Hematopoietic multipotent progenitor cell (in vitro differentiated cells): ENCODE data around the gene GLI3. TPM values are rescaled to one million over a fixed set of nuclear protein-coding genes. Genes with fewer than 3 reads are reported as not detected.

ENCODE experiments used
- DNase-seq, 3 donors: peaks; one replicate each; pipeline ENCODE4 v3.0.0-alpha.2; 2011 to 2015; ENCODE audit warnings: low read depth in 2 of 3, low spot score in 2 of 3
- small RNA-seq: library from RNA; depleted of rRNA; stranded (forward); fragments of <200 nt; gene quantifications from one replicate; pipeline ENCODE3, GENCODE V24; 2012
- total RNA-seq: library from RNA; depleted of rRNA; stranded (reverse); fragments of >200 nt; gene quantifications from one replicate; pipeline ENCODE4 v1.2.3, GENCODE V29; 2012

The GLI3 gene
- total RNA-seq, 1 donor = 0.27 TPM

DNA sequence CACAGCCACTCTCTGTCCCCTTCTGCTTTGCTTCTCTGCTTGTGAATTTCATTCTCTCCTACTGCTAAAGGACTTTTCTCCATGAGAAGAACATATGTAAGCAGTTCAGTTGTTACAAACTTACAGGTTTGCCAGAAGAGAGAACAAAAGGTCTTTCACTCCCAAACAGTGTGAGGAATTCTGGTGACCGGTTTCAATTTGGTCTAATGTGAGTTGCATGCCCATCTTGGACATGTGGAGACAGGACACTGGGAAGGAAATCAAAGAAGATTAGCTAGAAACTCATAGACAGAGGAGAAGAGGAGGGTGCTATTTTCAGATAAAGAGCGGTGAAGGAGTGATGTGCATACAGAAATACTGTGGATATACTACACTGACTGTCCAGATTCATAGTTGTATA, 324.6 kb downstream of the GLI3 start:
- DNase-seq = no peak

DNA sequence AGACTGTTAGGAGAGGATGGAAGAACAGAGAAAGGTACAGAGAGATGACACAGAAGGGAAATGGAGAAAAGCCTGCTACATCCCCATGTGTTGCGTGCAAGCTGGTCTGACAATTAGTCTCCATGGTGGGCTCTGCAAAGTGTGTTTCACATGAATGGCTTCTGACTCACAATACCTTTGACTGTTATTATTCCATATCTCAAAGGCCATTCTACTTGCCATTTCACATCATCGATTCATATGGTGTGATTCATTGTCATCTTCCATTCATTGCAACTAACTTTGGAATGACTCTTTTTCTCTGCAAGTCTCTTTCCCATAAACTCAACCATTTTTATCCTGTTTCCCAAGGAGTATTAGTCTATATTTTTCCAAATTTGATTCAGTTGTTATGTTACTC, 325.2 kb downstream of the GLI3 start:
- no peak for DNase-seq

Small RNAs within 50 kb of the gene (small RNA-seq; reads per million reads assigned to genes)
- gene HMGN2P30 = not detected
